NCI-H2227 treated with DMSO at 0.1 percent for 48 hours (cell line): ENCODE results near the gene MYG1.
"Not testable (repeated sequence)": the region's sequence is repeated elsewhere in the genome, so short reads cannot be mapped to it uniquely, and the experiment has no call there.

ENCODE experiments used
- DNase-seq: peaks from one replicate; lab custom pipeline; 2025; lab: John Stamatoyannopoulos, UW

MYG1 gene

GRCh38 chr12:53286448-53286847 lies 13.0 kb upstream of the MYG1 start:
- DNase-seq, result no peak

GRCh38 chr12:53287741-53288216 lies 11.7 kb upstream of the MYG1 start:
- DNase-seq, result peak; percentile 22

GRCh38 chr12:53288322-53288721 lies 11.2 kb upstream of the MYG1 start:
- no peak for DNase-seq

GRCh38 chr12:53289891-53290290 lies 9.6 kb upstream of the MYG1 start:
- no peak for DNase-seq

GRCh38 chr12:53290661-53291060 lies 8.8 kb upstream of the MYG1 start:
- no peak for DNase-seq

GRCh38 chr12:53292426-53292825 lies 7.1 kb upstream of the MYG1 start:
- no peak for DNase-seq

GRCh38 chr12:53295070-53295890 lies 4.2 kb upstream of the MYG1 start, which contains the start of gene PFDN5:
PFDN5 (plus strand) TSS chr12:53295542; CDS start chr12:53295568, 26 bp downstream.
- peak; percentile 61 for DNase-seq

GRCh38 chr12:53295891-53296219 lies 3.6 kb upstream of the MYG1 start:
- no peak for DNase-seq

- DNase-seq, result not testable (repeated sequence)
Measured at GRCh38 chr12:53297106-53297505, 2.4 kb upstream of the MYG1 start.

- no peak for DNase-seq
Measured at GRCh38 chr12:53298164-53298563, 1.3 kb upstream of the MYG1 start.

- no peak for DNase-seq
Measured at GRCh38 chr12:53299101-53299453, 418 bp upstream of the MYG1 start.

GRCh38 chr12:53300187-53300586 lies 692 bp downstream of the MYG1 start:
- no peak for DNase-seq

- no peak for DNase-seq
Measured at GRCh38 chr12:53302903-53303302, 3.4 kb downstream of the MYG1 start.

GRCh38 chr12:53306826-53307225 lies 7.3 kb downstream of the MYG1 start:
- no peak for DNase-seq

- no peak for DNase-seq
Measured at GRCh38 chr12:53308276-53308675, 8.8 kb downstream of the MYG1 start.

- no peak for DNase-seq
Measured at GRCh38 chr12:53313996-53314395, 14.5 kb downstream of the MYG1 start.

GRCh38 chr12:53320352-53321195 lies 21.1 kb downstream of the MYG1 start:
- DNase-seq, result no peak

- no peak for DNase-seq
Measured at GRCh38 chr12:53324113-53324778, 24.8 kb downstream of the MYG1 start.

- peak; percentile 28 for DNase-seq
Measured at GRCh38 chr12:53324779-53325510, 25.4 kb downstream of the MYG1 start.

- DNase-seq, result no peak
Measured at GRCh38 chr12:53325511-53326061, 26.1 kb downstream of the MYG1 start.

- no peak for DNase-seq
Measured at GRCh38 chr12:53326460-53327185, 27.1 kb downstream of the MYG1 start.
